H1 (cell line): Measurements from ENCODE around the gene KRT83. TPM values are rescaled to one million over a fixed set of nuclear protein-coding genes. Genes with fewer than 3 reads are reported as not detected.

Experiments
- CTCF ChIA-PET: fragments of 300-600 bp; sonication (Branson Sonifier 250); formaldehyde crosslinking; loops from one replicate; lab custom pipeline; 2021; ENCODE audit not compliant: partially characterized antibody; lab: Charles Lee
- POLR2A ChIA-PET: fragments of 300-600 bp; sonication (Branson Sonifier 250); formaldehyde crosslinking; loops from one replicate; lab custom pipeline; 2021; ENCODE audit warnings: inconsistent platforms; ENCODE audit not compliant: partially characterized antibody; lab: Charles Lee
- DNase-seq, 2 experiments: peaks; one replicate each; pipeline versions ENCODE4 v3.0.0 to v3.0.0-alpha.2; 2010 to 2022; ENCODE audit warnings: low spot score in 2 of 2, low read depth in 1 of 2, mixed read lengths in 1 of 2
- FAIRE-seq: peaks from 2 replicates; lab custom pipeline; 2011; peaks lifted over from hg19 to GRCh38; lab: Jason Lieb, UNC
- H2AFZ ChIP-seq: 2 replicates; pipeline ENCODE4 v1.8.1; 2012; ENCODE audit warnings: low read length, inconsistent platforms
- H2AK5ac ChIP-seq: 2 replicates; pipeline ENCODE4 v1.6.1; 2013; ENCODE audit warnings: low read depth, low read length
- H2BK120ac ChIP-seq: replicated peaks from 2 replicates; pipeline ENCODE3; 2013; ENCODE audit warnings: low read depth, low read length, inconsistent platforms
- H2BK12ac ChIP-seq: 2 replicates; pipeline ENCODE4 v1.6.1; 2013; ENCODE audit warnings: low read depth, low read length
- H2BK15ac ChIP-seq: 2 replicates; pipeline ENCODE4 v1.6.1; 2013; ENCODE audit warnings: low read length
- H2BK20ac ChIP-seq: 2 replicates; pipeline ENCODE4 v1.6.1; 2013; ENCODE audit warnings: low read length
- H2BK5ac ChIP-seq: 2 replicates; pipeline ENCODE4 v1.6.1; 2013; ENCODE audit warnings: low read depth, low read length
- H3K14ac ChIP-seq: 2 replicates; pipeline ENCODE4 v1.6.1; 2013; ENCODE audit warnings: inconsistent platforms; ENCODE audit not compliant: insufficient read length
- H3K18ac ChIP-seq: 2 replicates; pipeline ENCODE4 v1.6.1; 2013; ENCODE audit warnings: low read length; ENCODE audit errors: extremely low read depth
- H3K23ac ChIP-seq: 2 replicates; pipeline ENCODE4 v1.6.1; 2013; ENCODE audit warnings: inconsistent platforms; ENCODE audit not compliant: insufficient read length
- H3K23me2 ChIP-seq: 2 replicates; pipeline ENCODE4 v1.6.1; 2013; ENCODE audit warnings: low read depth, low read length
- H3K27ac ChIP-seq: 2 replicates; pipeline ENCODE4 v1.6.1; 2011; ENCODE audit warnings: low read depth, low read length, inconsistent platforms
- H3K27me3 ChIP-seq, 4 experiments: replicated peaks in 1 of 4; 1 replicate in 1 of 4; 2 replicates in 3 of 4; pipeline versions ENCODE4 v1.6.1 to v1.8.1; 2011 to 2013; ENCODE audit warnings: low read length in 3 of 4, mild to moderate bottlenecking in 3 of 4, inconsistent platforms in 2 of 4, mixed read lengths in 2 of 4, moderate library complexity in 1 of 4; ENCODE audit not compliant: control insufficient read depth in 3 of 4, insufficient read depth in 3 of 4; ENCODE audit errors: extremely low read depth in 1 of 4
- H3K36me3 ChIP-seq, 4 experiments: 2 replicates each; pipeline versions ENCODE4 v1.6.1 to v1.8.1; 2011 to 2013; ENCODE audit warnings: mild to moderate bottlenecking in 4 of 4, low read length in 3 of 4, moderate library complexity in 2 of 4, control low read depth in 1 of 4, inconsistent platforms in 1 of 4; ENCODE audit not compliant: insufficient read depth in 4 of 4, control insufficient read depth in 2 of 4
- H3K4ac ChIP-seq: replicated peaks from 2 replicates; pipeline ENCODE3; 2013; ENCODE audit warnings: low read length, low read depth, mixed read lengths, inconsistent platforms; ENCODE audit not compliant: insufficient read length
- H3K4me1 ChIP-seq, 4 experiments: replicated peaks in 1 of 4; 1 replicate in 1 of 4; 2 replicates in 3 of 4; pipeline versions ENCODE4 v1.6.1 to v1.8.1; 2011 to 2013; ENCODE audit warnings: low read length in 3 of 4, inconsistent platforms in 2 of 4, mixed read lengths in 1 of 4; ENCODE audit not compliant: insufficient read depth in 4 of 4, control insufficient read depth in 3 of 4
- H3K4me2 ChIP-seq, 2 experiments: 2 replicates each; pipeline versions ENCODE4 v1.6.1 to v1.8.1; 2011 to 2013; ENCODE audit warnings: low read depth in 2 of 2, low read length in 2 of 2, control low read depth in 1 of 2, inconsistent platforms in 1 of 2, mild to moderate bottlenecking in 1 of 2; ENCODE audit not compliant: insufficient read depth in 1 of 2
- H3K4me3 ChIP-seq, 4 experiments: fragments of 200-600, 300-600 bp in 1 of 4; sonication (generic), shearing (Covaris generic), sonication (Bioruptor Twin) in 1 of 4; 2 replicates each; pipeline versions ENCODE4 v1.5.1 to v1.8.1; 2011 to 2016; ENCODE audit warnings: low read length in 4 of 4, low read depth in 3 of 4, control low read depth in 2 of 4, inconsistent platforms in 2 of 4, mild to moderate bottlenecking in 2 of 4, mixed read lengths in 1 of 4, moderate library complexity in 1 of 4; ENCODE audit not compliant: insufficient read depth in 2 of 4; ENCODE audit errors: extremely low read depth in 1 of 4
- H3K56ac ChIP-seq: replicated peaks from 2 replicates; pipeline ENCODE3; 2013; ENCODE audit warnings: low read depth, mild to moderate bottlenecking, mixed read lengths, low read length, inconsistent platforms; ENCODE audit not compliant: insufficient read length
- H3K79me1 ChIP-seq: 2 replicates; pipeline ENCODE4 v1.6.1; 2013; ENCODE audit warnings: low read depth, low read length, control low read depth
- H3K79me2 ChIP-seq, 2 experiments: 2 replicates each; pipeline versions ENCODE4 v1.6.1 to v1.8.1; 2012 to 2013; ENCODE audit warnings: low read length in 2 of 2, mild to moderate bottlenecking in 2 of 2, inconsistent platforms in 1 of 2; ENCODE audit not compliant: insufficient read depth in 2 of 2, control insufficient read depth in 1 of 2
- H3K9ac ChIP-seq, 4 experiments: replicated peaks in 1 of 4; 1 replicate in 1 of 4; 2 replicates in 3 of 4; pipeline versions ENCODE4 v1.6.1 to v1.8.1; 2011 to 2013; ENCODE audit warnings: low read depth in 3 of 4, low read length in 3 of 4, control low read depth in 2 of 4, mild to moderate bottlenecking in 2 of 4, moderate library complexity in 2 of 4, inconsistent platforms in 1 of 4; ENCODE audit errors: extremely low read depth in 1 of 4
- H3K9me3 ChIP-seq, 2 experiments: 2 replicates each; pipeline versions ENCODE4 v1.6.1 to v1.8.1; 2012 to 2013; ENCODE audit warnings: mild to moderate bottlenecking in 2 of 2, moderate library complexity in 2 of 2, control low read depth in 1 of 2, inconsistent platforms in 1 of 2, low read depth in 1 of 2, low read length in 1 of 2, mixed read lengths in 1 of 2; ENCODE audit not compliant: insufficient read depth in 2 of 2
- H4K20me1 ChIP-seq, 2 experiments: replicated peaks in 1 of 2; 2 replicates each; pipeline versions ENCODE3 to v1.8.1; 2011 to 2013; ENCODE audit warnings: inconsistent platforms in 2 of 2, low read length in 2 of 2, mild to moderate bottlenecking in 1 of 2; ENCODE audit not compliant: insufficient read depth in 2 of 2, control insufficient read depth in 1 of 2
- H4K5ac ChIP-seq: 2 replicates; pipeline ENCODE4 v1.6.1; 2013; ENCODE audit warnings: low read length, low read depth, mixed read lengths, inconsistent platforms; ENCODE audit not compliant: insufficient read length
- H4K8ac ChIP-seq: 2 replicates; pipeline ENCODE4 v1.8.0; 2013; ENCODE audit warnings: mild to moderate bottlenecking, moderate library complexity, low read length, inconsistent platforms; ENCODE audit not compliant: insufficient read depth; ENCODE audit errors: extremely low read depth
- H4K91ac ChIP-seq: replicated peaks from 2 replicates; pipeline ENCODE3; 2013; ENCODE audit warnings: low read length, mixed read lengths, inconsistent platforms; ENCODE audit not compliant: insufficient read length
- BCL11A ChIP-seq, 2 experiments: IDR thresholded peaks; one replicate each; pipeline ENCODE4 v1.6.1; 2011; ENCODE audit warnings: low read depth in 2 of 2, low read length in 2 of 2, mild to moderate bottlenecking in 2 of 2
- KDM4A ChIP-seq: IDR thresholded peaks from one replicate; pipeline ENCODE4 v1.7.1; 2012; ENCODE audit warnings: low read depth, mild to moderate bottlenecking, moderate library complexity, low read length, inconsistent platforms; ENCODE audit not compliant: severe bottlenecking
- MAFK ChIP-seq: IDR thresholded peaks from 2 replicates; pipeline ENCODE4 v1.6.1; 2012; ENCODE audit warnings: low read depth, mild to moderate bottlenecking, improper control_type of control experiment, low read length
- POLR2AphosphoS5 ChIP-seq: IDR thresholded peaks from 2 replicates; pipeline ENCODE4 v1.6.1; 2011; ENCODE audit warnings: low read depth, low read length
- RXRA ChIP-seq: IDR thresholded peaks from 2 replicates; pipeline ENCODE4 v1.6.1; 2011; ENCODE audit warnings: low read depth, mild to moderate bottlenecking, low read length, moderate library complexity; ENCODE audit not compliant: insufficient read depth
- SP4 ChIP-seq: IDR thresholded peaks from 2 replicates; pipeline ENCODE4 v1.6.1; 2012; ENCODE audit warnings: low read length, inconsistent platforms
- WGBS, 2 experiments: shearing (Covaris generic) in 1 of 2; methylation state at CpG; one replicate each; pipeline versions ENCODE4 v1.1.6 to v1.1.7; 2013 to 2015; ENCODE audit warnings: low lambda C conversion rate in 2 of 2, mixed read lengths in 2 of 2, inconsistent platforms in 1 of 2, low coverage in 1 of 2, missing lambda C conversion rate in 1 of 2; ENCODE audit not compliant: insufficient replicate concordance in 2 of 2, insufficient coverage in 1 of 2, insufficient read length in 1 of 2; ENCODE audit errors: extremely low coverage in 1 of 2, missing lambda C conversion rate in 1 of 2; 5-methylcytosine and 5-hydroxymethylcytosine counted together
- polyA plus RNA-seq, 7 experiments: library from polyadenylated mRNA; depleted of rRNA in 3 of 7; stranded (reverse) in 5 of 7; unstranded in 2 of 7; fragments of >200 nt in 5 of 7; fragments of 200-250 nt in 2 of 7; gene quantifications; 1 replicate in 5 of 7; 2 replicates in 1 of 7; 4 replicates in 1 of 7; pipeline versions ENCODE4 v1.2.1 to v1.2.3, GENCODE V29; 2011 to 2013; ENCODE audit warnings: missing spikeins in 2 of 7, mixed read lengths in 2 of 7
- total RNA-seq: library from RNA; stranded (reverse); fragmentation: NEBNext Ultra II Directional; extraction: Animal tissue kit (Norgen Biotek cat#: 25700); gene quantifications from 2 replicates; pipeline ENCODE4 v1.2.1, GENCODE V29; 2021

KRT83 gene
- total and polyA plus RNA-seq, 2 of the 8 experiments (the other 6 are each of a cell fraction or from before 2014, with no cell fraction given): not detected

DNA sequence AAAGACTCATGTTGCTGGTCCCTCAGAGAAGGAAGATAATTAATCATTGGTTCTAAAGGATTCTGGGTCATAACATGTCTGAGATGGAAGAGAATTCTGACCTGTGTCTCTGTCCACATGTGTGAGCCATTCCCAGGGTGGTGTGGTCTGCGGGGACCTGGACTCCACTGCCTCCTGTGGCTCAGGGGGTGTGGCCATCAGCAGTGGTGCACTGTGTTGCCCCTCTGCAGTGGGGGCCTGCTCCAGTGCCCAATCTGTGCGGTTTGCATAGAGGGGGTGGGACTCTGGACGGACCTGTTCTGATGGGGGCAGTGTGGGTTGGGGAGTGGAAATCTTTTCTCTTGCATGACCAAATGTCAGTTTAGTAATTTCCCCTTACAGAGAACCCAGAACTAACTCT lies 32.6 kb upstream of the KRT83 start:
- Histone ChIP-seq H3K4me2 (no peak overlapping the region), H3K79me1 (no peaks in the 10 kb centered on the region), H2AK5ac (no peak overlapping the region), H2BK5ac (no peak overlapping the region), H3K27me3 (no peaks in the 10 kb centered on the region), H4K8ac (no peak overlapping the region), H3K14ac (no peak overlapping the region), H4K5ac (no peak overlapping the region), H3K27ac (no peak overlapping the region), H2BK120ac (no peak overlapping the region), H4K20me1 (no peaks in the 10 kb centered on the region), H3K23me2 (no peaks in the 10 kb centered on the region), H2BK12ac (no peak overlapping the region), H2BK15ac (no peak overlapping the region), H3K18ac (no peak overlapping the region), H3K4me1 (no peaks in the 10 kb centered on the region), H3K4me3 (no peak overlapping the region), H3K9me3 (no peaks in the 10 kb centered on the region; a peak in 1 of 4 replicates), H2AFZ (no peak overlapping the region), H3K56ac (no peak overlapping the region), H3K79me2 (no peaks in the 10 kb centered on the region), H3K4ac (no peak overlapping the region), H3K23ac (no peak overlapping the region), H4K91ac (no peak overlapping the region), H3K36me3 (no peaks in the 10 kb centered on the region), H3K9ac (no peak overlapping the region), H2BK20ac (no peak overlapping the region)
- no peak for TF ChIP-seq POLR2AphosphoS5
- TF ChIP-seq BCL11A (IDR thresholded peaks at IDR 0.05; ENCODE audit: low read depth in 2 of 2, low read length in 2 of 2): no peak
- TF ChIP-seq SP4: no peak
- no peak for TF ChIP-seq RXRA
- no peak for TF ChIP-seq KDM4A
- no peak for TF ChIP-seq MAFK
- 71% methylated on average over 3 of the region's 3 CpGs; no CpG with 5 or more reads in 1 of the 2 experiments for WGBS, 2 experiments
- no peak for DNase-seq
- CTCF ChIA-PET: interaction anchor here (1.6 to 10.7 kb wide), 5 partner anchors 9 to 38 kb away, joined by 5 to 88 read pairs (median 6); no protein-coding TSS in a partner anchor
- POLR2A ChIA-PET: no interaction called here
- no peak for FAIRE-seq
